ENCODE data around the gene ERN2.
"Not testable (repeated sequence)": the region's sequence is repeated elsewhere in the genome, so short reads cannot be mapped to it uniquely, and the experiment has no call there.

Gene ERN2

GRCh38 chr16:23754594-23755483 lies 41.8 kb upstream of the ERN2 start, which contains the start of gene CHP2:
TSS of gene CHP2 (plus strand) at chr16:23755026. CDS start at chr16:23755050, 24 bp downstream.
- Histone ChIP-seq H3K9ac (ENCODE audit: low read length) (no peak within 1 kb of the TSS), H3K36me3 (ENCODE audit: control insufficient read depth in 1 of 2, insufficient read depth in 2 of 2, low read length in 2 of 2) (no peaks in the 10 kb centered on the region), H3K27me3 (ENCODE audit: insufficient read depth, low read length) (no peaks in the 10 kb centered on the region), H3K9me3 (ENCODE audit: insufficient read depth, low read depth, low read length) (peaks cover 9% of the 10 kb centered on the region), H3K4ac (ENCODE audit: low read depth, low read length) (no peak within 1 kb of the TSS), H3K79me1 (ENCODE audit: low read length) (no peaks in the 10 kb centered on the region), H4K8ac (ENCODE audit: low read depth, low read length) (no peak within 1 kb of the TSS), H2BK120ac (ENCODE audit: insufficient read depth, low read length, poor library complexity) (no peak within 1 kb of the TSS), H2BK12ac (ENCODE audit: low read length) (no peak within 1 kb of the TSS), H2AK5ac (ENCODE audit: low read length) (no peak within 1 kb of the TSS), H4K91ac (ENCODE audit: low read depth, low read length) (no peak within 1 kb of the TSS), H3K23ac (ENCODE audit: low read length) (no peak within 1 kb of the TSS), H2BK5ac (ENCODE audit: low read depth, low read length, poor library complexity) (no peak within 1 kb of the TSS), H3K18ac (ENCODE audit: low read length) (no peak within 1 kb of the TSS), H3K14ac (ENCODE audit: low read length) (no peak within 1 kb of the TSS), H4K12ac (ENCODE audit: low read depth, low read length) (no peak within 1 kb of the TSS), H3K4me2 (ENCODE audit: low read length) (peak within 1 kb of the TSS; percentile 54), H3K79me2 (ENCODE audit: control insufficient read depth, insufficient read depth, low read length, poor library complexity) (no peaks in the 10 kb centered on the region), H3K27ac (ENCODE audit: low read depth, low read length) (no peak within 1 kb of the TSS), H2AFZ (ENCODE audit: insufficient read depth, low read length, poor library complexity) (no peak within 1 kb of the TSS), H3K4me3 (ENCODE audit: low read depth, low read length) (no peak within 1 kb of the TSS), H3K4me1 (ENCODE audit: control insufficient read depth in 1 of 2, insufficient read depth in 2 of 2, low read length in 2 of 2) (no peaks in the 10 kb centered on the region)
- DNase-seq = no peak
- no CpG with 5 or more reads among the region's 80 CpGs for WGBS (ENCODE audit: extremely low coverage, insufficient coverage, insufficient read length)

GRCh38 chr16:23753908-23754593 lies 41.0 kb upstream of the ERN2 start:
- Histone ChIP-seq H3K4me3 (ENCODE audit: low read depth, low read length) (no peak overlapping the region), H3K9ac (ENCODE audit: low read length) (no peak overlapping the region), H3K79me2 (ENCODE audit: control insufficient read depth, insufficient read depth, low read length, poor library complexity) (no peaks in the 10 kb centered on the region), H2BK12ac (ENCODE audit: low read length) (no peak overlapping the region), H3K23ac (ENCODE audit: low read length) (no peak overlapping the region), H3K4me2 (ENCODE audit: low read length) (peak overlapping the region; percentile 54), H2BK120ac (ENCODE audit: insufficient read depth, low read length, poor library complexity) (no peak overlapping the region), H2AFZ (ENCODE audit: insufficient read depth, low read length, poor library complexity) (no peak overlapping the region), H3K79me1 (ENCODE audit: low read length) (no peaks in the 10 kb centered on the region), H4K91ac (ENCODE audit: low read depth, low read length) (no peak overlapping the region), H3K27ac (ENCODE audit: low read depth, low read length) (no peak overlapping the region), H3K4ac (ENCODE audit: low read depth, low read length) (no peak overlapping the region), H4K8ac (ENCODE audit: low read depth, low read length) (no peak overlapping the region), H4K12ac (ENCODE audit: low read depth, low read length) (no peak overlapping the region), H3K4me1 (ENCODE audit: control insufficient read depth in 1 of 2, insufficient read depth in 2 of 2, low read length in 2 of 2) (no peaks in the 10 kb centered on the region), H3K36me3 (ENCODE audit: control insufficient read depth in 1 of 2, insufficient read depth in 2 of 2, low read length in 2 of 2) (no peaks in the 10 kb centered on the region), H3K9me3 (ENCODE audit: insufficient read depth, low read depth, low read length) (peaks cover 9% of the 10 kb centered on the region), H3K18ac (ENCODE audit: low read length) (no peak overlapping the region), H2AK5ac (ENCODE audit: low read length) (no peak overlapping the region), H3K14ac (ENCODE audit: low read length) (no peak overlapping the region), H2BK5ac (ENCODE audit: low read depth, low read length, poor library complexity) (no peak overlapping the region), H3K27me3 (ENCODE audit: insufficient read depth, low read length) (no peaks in the 10 kb centered on the region)
- no peak for DNase-seq
- no CpG with 5 or more reads among the region's 17 CpGs for WGBS (ENCODE audit: extremely low coverage, insufficient coverage, insufficient read length)

- not testable (repeated sequence) for H2AK5ac ChIP-seq (ENCODE audit: low read length); H3K4ac ChIP-seq (ENCODE audit: low read depth, low read length); H2BK120ac ChIP-seq (ENCODE audit: insufficient read depth, low read length, poor library complexity); H3K18ac ChIP-seq (ENCODE audit: low read length); H3K27ac ChIP-seq (ENCODE audit: low read depth, low read length); DNase-seq; H3K27me3 ChIP-seq (ENCODE audit: insufficient read depth, low read length); H3K9ac ChIP-seq (ENCODE audit: low read length); H2AFZ ChIP-seq (ENCODE audit: insufficient read depth, low read length, poor library complexity); H3K23ac ChIP-seq (ENCODE audit: low read length); H2BK12ac ChIP-seq (ENCODE audit: low read length); H4K91ac ChIP-seq (ENCODE audit: low read depth, low read length); H3K79me1 ChIP-seq (ENCODE audit: low read length); H3K4me3 ChIP-seq (ENCODE audit: low read depth, low read length); H3K36me3 ChIP-seq (ENCODE audit: control insufficient read depth in 1 of 2, insufficient read depth in 2 of 2, low read length in 2 of 2); H3K14ac ChIP-seq (ENCODE audit: low read length); H2BK5ac ChIP-seq (ENCODE audit: low read depth, low read length, poor library complexity); H3K9me3 ChIP-seq (ENCODE audit: insufficient read depth, low read depth, low read length); H4K12ac ChIP-seq (ENCODE audit: low read depth, low read length); H4K8ac ChIP-seq (ENCODE audit: low read depth, low read length); H3K4me1 ChIP-seq (ENCODE audit: control insufficient read depth in 1 of 2, insufficient read depth in 2 of 2, low read length in 2 of 2); H3K79me2 ChIP-seq (ENCODE audit: control insufficient read depth, insufficient read depth, low read length, poor library complexity); H3K4me2 ChIP-seq (ENCODE audit: low read length)
- no CpG with 5 or more reads among the region's 1 CpG for WGBS (ENCODE audit: extremely low coverage, insufficient coverage, insufficient read length)
Measured at GRCh38 chr16:23751053-23751452, 38.0 kb upstream of the ERN2 start.

- no peak overlapping the region for H3K14ac ChIP-seq (ENCODE audit: low read length)
- H3K23ac ChIP-seq (ENCODE audit: low read length) = no peak overlapping the region
- H4K12ac ChIP-seq (ENCODE audit: low read depth, low read length) = no peak overlapping the region
- no peak overlapping the region for H2BK12ac ChIP-seq (ENCODE audit: low read length)
- no peaks in the 10 kb centered on the region for H3K79me2 ChIP-seq (ENCODE audit: control insufficient read depth, insufficient read depth, low read length, poor library complexity)
- H4K91ac ChIP-seq (ENCODE audit: low read depth, low read length) = no peak overlapping the region
- no CpG with 5 or more reads among the region's 1 CpG for WGBS (ENCODE audit: extremely low coverage, insufficient coverage, insufficient read length)
- H3K9ac ChIP-seq (ENCODE audit: low read length) = no peak overlapping the region
- no peaks in the 10 kb centered on the region for H3K79me1 ChIP-seq (ENCODE audit: low read length)
- no peaks in the 10 kb centered on the region for H3K4me1 ChIP-seq (ENCODE audit: control insufficient read depth in 1 of 2, insufficient read depth in 2 of 2, low read length in 2 of 2)
- H3K27me3 ChIP-seq (ENCODE audit: insufficient read depth, low read length) = no peaks in the 10 kb centered on the region
- no peak overlapping the region for H3K4me2 ChIP-seq (ENCODE audit: low read length)
- no peak overlapping the region for H2BK120ac ChIP-seq (ENCODE audit: insufficient read depth, low read length, poor library complexity)
- H4K8ac ChIP-seq (ENCODE audit: low read depth, low read length) = no peak overlapping the region
- H2BK5ac ChIP-seq (ENCODE audit: low read depth, low read length, poor library complexity) = no peak overlapping the region
- no peak overlapping the region for H3K4me3 ChIP-seq (ENCODE audit: low read depth, low read length)
- no peak overlapping the region for H3K18ac ChIP-seq (ENCODE audit: low read length)
- no peaks in the 10 kb centered on the region for H3K9me3 ChIP-seq (ENCODE audit: insufficient read depth, low read depth, low read length)
- no peak overlapping the region for H2AK5ac ChIP-seq (ENCODE audit: low read length)
- no peak for DNase-seq
- no peaks in the 10 kb centered on the region for H3K36me3 ChIP-seq (ENCODE audit: control insufficient read depth in 1 of 2, insufficient read depth in 2 of 2, low read length in 2 of 2)
- no peak overlapping the region for H3K4ac ChIP-seq (ENCODE audit: low read depth, low read length)
- H2AFZ ChIP-seq (ENCODE audit: insufficient read depth, low read length, poor library complexity) = no peak overlapping the region
- no peak overlapping the region for H3K27ac ChIP-seq (ENCODE audit: low read depth, low read length)
Measured at GRCh38 chr16:23748630-23749029, 35.6 kb upstream of the ERN2 start.
